Smooth muscle cell (in vitro differentiated cells): ENCODE measurements around the gene VCP. TPM values are rescaled to one million over a fixed set of nuclear protein-coding genes. Genes with fewer than 3 reads are reported as not detected.

Experiments
- DNase-seq: peaks from one replicate; lab custom pipeline; 2025; ENCODE audit not compliant: unreplicated experiment; lab: John Stamatoyannopoulos, UW
- H2AFZ ChIP-seq: fragments of 200-600 bp; sonication (generic); 2 replicates; pipeline ENCODE4 v1.6.0; 2016; ENCODE audit warnings: antibody characterized with exemption, low read depth, mild to moderate bottlenecking
- H3F3A ChIP-seq: fragments of 200-600 bp; sonication (generic); 2 replicates; pipeline ENCODE4 v1.6.0; 2017; ENCODE audit warnings: antibody characterized with exemption, low read depth
- H3K27ac ChIP-seq: fragments of 200-600 bp; sonication (generic); 2 replicates; pipeline ENCODE4 v1.5.1; 2016; ENCODE audit warnings: low read depth, mild to moderate bottlenecking
- H3K27me3 ChIP-seq: fragments of 200-600 bp; sonication (generic); 2 replicates; pipeline ENCODE4 v1.6.1; 2016; ENCODE audit warnings: low read depth, mild to moderate bottlenecking
- H3K36me3 ChIP-seq: fragments of 200-600 bp; sonication (generic); 2 replicates; pipeline ENCODE4 v1.5.1; 2016; ENCODE audit warnings: low read depth
- H3K4me1 ChIP-seq: fragments of 200-600 bp; sonication (generic); 2 replicates; pipeline ENCODE4 v1.5.1; 2016; ENCODE audit warnings: low read depth
- H3K4me2 ChIP-seq: fragments of 200-600 bp; sonication (generic); 2 replicates; pipeline ENCODE4 v1.6.0; 2016; ENCODE audit warnings: mild to moderate bottlenecking
- H3K4me3 ChIP-seq: fragments of 200-600 bp; sonication (generic); 2 replicates; pipeline ENCODE4 v1.5.1; 2016; ENCODE audit warnings: mild to moderate bottlenecking
- H3K79me2 ChIP-seq: fragments of 200-600 bp; sonication (generic); 2 replicates; pipeline ENCODE4 v1.6.0; 2016; ENCODE audit warnings: low read depth, mild to moderate bottlenecking
- H3K9ac ChIP-seq: fragments of 200-600 bp; sonication (generic); 2 replicates; pipeline ENCODE4 v1.6.0; 2016; ENCODE audit warnings: low read depth
- H3K9me3 ChIP-seq: fragments of 200-600 bp; sonication (generic); replicated peaks from 2 replicates; pipeline ENCODE4 v1.5.1; 2016; ENCODE audit warnings: low read depth
- H4K20me1 ChIP-seq: fragments of 200-600 bp; sonication (generic); 2 replicates; pipeline ENCODE4 v1.6.0; 2016; ENCODE audit warnings: low read depth
- WGBS: methylation state at CpG from one replicate; pipeline ENCODE4 v1.1.7; 2016; ENCODE audit warnings: low lambda C conversion rate; 5-methylcytosine and 5-hydroxymethylcytosine counted together
- polyA plus RNA-seq: library from polyadenylated mRNA; unstranded; fragments of >200 nt; fragmentation: Nextera tagmentation; extraction: Ambion mirVana; gene quantifications from 2 replicates; pipeline ENCODE4 v1.2.1, GENCODE V29; 2016
- total RNA-seq: library from RNA; depleted of rRNA; stranded (reverse); fragments of >200 nt; gene quantifications from 2 replicates; pipeline ENCODE4 v1.2.3, GENCODE V29; 2014
- TF ChIP-seq, protein P1 (sequence below): fragments of 200-600 bp; sonication (generic); IDR thresholded peaks from 2 replicates; pipeline ENCODE4 v1.5.1; 2017; ENCODE audit warnings: borderline replicate concordance, mild to moderate bottlenecking, antibody characterized with exemption; ENCODE audit not compliant: insufficient read depth, poor library complexity, severe bottlenecking

The VCP gene
- total and polyA plus RNA-seq, 2 experiments from 2014 or later, result 207 to 314 TPM

DNA sequence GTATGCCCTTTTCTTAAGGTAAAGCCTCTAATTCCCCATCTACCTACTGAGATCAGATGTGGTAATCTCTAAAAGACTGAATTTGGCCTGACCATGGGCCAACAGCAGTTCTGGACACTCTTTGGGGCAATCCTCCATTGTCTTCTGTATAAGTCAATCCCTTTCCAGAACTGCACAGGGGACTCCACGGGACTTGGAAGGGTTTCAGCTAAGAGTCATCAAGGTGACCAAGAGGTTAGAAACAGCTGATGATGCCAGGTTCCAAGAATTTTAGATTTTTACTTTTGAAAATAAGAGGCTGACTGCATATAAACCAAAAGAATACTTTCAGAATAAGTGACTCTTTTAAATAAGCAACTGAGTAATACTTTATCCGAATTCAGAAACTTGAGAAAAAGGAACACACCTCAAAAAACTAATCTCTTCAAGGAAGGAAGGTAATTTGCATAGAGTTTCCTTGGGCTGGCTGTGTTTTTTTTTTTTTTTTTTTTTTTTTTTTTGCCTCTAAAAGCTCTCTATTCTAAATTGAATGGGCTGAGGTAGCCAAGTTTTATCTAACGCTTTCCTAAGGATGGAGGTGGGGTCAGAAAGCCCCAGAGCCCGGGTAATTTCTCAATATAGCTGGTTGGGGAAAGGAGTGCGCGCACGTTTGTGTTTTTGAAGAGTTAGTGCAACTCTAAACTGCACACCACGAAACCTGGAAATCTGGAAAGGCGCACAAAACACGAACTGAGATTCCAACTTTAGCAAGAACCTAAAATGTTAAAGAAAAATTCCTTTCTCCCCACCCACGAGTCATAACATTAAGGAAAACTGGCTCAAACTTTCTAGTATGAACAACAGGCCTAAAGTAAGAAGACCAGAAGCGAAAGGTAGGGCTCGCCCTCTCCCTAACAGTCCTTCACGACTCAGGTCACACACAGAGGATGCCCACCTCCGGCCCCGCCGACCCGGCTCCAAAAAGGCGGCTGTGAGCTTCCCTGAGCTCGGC, 1.3 kb downstream of the VCP start:
- H4K20me1 ChIP-seq, result peaks cover 62% of the 10 kb centered on the region
- TF ChIP-seq, protein P1, sequence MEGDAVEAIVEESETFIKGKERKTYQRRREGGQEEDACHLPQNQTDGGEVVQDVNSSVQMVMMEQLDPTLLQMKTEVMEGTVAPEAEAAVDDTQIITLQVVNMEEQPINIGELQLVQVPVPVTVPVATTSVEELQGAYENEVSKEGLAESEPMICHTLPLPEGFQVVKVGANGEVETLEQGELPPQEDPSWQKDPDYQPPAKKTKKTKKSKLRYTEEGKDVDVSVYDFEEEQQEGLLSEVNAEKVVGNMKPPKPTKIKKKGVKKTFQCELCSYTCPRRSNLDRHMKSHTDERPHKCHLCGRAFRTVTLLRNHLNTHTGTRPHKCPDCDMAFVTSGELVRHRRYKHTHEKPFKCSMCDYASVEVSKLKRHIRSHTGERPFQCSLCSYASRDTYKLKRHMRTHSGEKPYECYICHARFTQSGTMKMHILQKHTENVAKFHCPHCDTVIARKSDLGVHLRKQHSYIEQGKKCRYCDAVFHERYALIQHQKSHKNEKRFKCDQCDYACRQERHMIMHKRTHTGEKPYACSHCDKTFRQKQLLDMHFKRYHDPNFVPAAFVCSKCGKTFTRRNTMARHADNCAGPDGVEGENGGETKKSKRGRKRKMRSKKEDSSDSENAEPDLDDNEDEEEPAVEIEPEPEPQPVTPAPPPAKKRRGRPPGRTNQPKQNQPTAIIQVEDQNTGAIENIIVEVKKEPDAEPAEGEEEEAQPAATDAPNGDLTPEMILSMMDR, result no peak

DNA sequence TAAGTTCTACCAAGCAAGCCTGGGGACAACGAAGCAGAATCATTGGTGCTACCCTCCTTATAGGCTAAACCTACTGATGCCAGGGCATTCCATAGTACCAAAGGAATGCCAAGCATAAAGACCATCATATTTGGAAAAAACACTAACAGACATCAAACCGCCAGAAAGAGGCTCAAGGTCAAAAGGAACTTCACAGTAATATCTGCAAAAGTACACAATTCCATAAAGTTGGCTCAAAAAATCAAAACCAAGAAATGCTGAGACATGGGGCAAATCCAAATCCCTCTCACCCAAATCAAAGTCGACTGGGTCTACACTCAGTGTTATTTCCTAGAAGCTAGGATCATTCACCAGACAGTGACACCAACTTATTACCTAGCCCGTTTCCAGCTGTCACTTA, 3.4 kb downstream of the VCP start:
- Histone ChIP-seq H2AFZ (no peak overlapping the region), H3K4me2 (peak overlapping the region; percentile 94), H3F3A (peaks cover 6% of the 10 kb centered on the region), H3K4me3 (peak overlapping the region; percentile 4), H4K20me1 (peaks cover 83% of the 10 kb centered on the region), H3K9me3 (no peaks in the 10 kb centered on the region), H3K9ac (no peak overlapping the region), H3K79me2 (peaks cover 76% of the 10 kb centered on the region), H3K27ac (no peak overlapping the region), H3K4me1 (peaks cover 22% of the 10 kb centered on the region), H3K27me3 (peaks cover 4% of the 10 kb centered on the region), H3K36me3 (peaks cover 13% of the 10 kb centered on the region)
- no peak for DNase-seq
- 91% methylated on average over 4 of the region's 4 CpGs for WGBS
- TF ChIP-seq, protein P1, result no peak

More for the DNA sequence above, 1.3 kb downstream of the VCP start:
- H3F3A ChIP-seq, result peaks cover 6% of the 10 kb centered on the region
- 3% methylated on average over 20 of the region's 20 CpGs for WGBS
- peaks cover 3% of the 10 kb centered on the region for H3K36me3 ChIP-seq
- H3K27me3 ChIP-seq, result peaks cover 4% of the 10 kb centered on the region
- H3K27ac ChIP-seq, result peak overlapping the region; percentile 100
- H3K4me2 ChIP-seq, result peak overlapping the region; percentile 94
- H2AFZ ChIP-seq, result no peak overlapping the region
- peaks cover 57% of the 10 kb centered on the region for H3K79me2 ChIP-seq
- H3K4me3 ChIP-seq, result peak overlapping the region; percentile 100
- H3K4me1 ChIP-seq, result peaks cover 22% of the 10 kb centered on the region
- H3K9ac ChIP-seq, result peak overlapping the region; percentile 100
- no peaks in the 10 kb centered on the region for H3K9me3 ChIP-seq
- DNase-seq, result no peak

DNA sequence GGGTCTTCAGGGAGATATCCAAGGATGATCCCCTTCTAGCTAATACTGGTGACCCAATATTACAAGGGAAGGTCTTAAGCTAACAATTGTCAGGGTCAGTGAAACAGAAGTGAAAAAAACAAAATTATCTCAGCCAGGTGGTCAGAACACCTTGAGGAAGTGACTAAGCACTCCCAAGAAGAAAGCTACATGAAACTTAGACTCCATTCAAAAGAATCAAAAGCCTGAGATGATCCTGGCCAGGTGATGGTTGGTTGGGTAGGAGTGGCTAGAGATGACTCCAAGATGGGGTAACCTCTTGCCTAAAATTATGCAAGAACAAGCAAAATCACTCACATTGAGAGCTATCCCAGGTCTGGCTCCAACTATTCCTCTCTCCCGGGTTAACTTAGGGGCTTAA, 5.4 kb downstream of the VCP start:
- no peak for DNase-seq
- Histone ChIP-seq H2AFZ (no peak overlapping the region), H3K36me3 (peaks cover 31% of the 10 kb centered on the region), H3F3A (peaks cover 6% of the 10 kb centered on the region), H3K4me3 (no peak overlapping the region), H3K27me3 (peaks cover under 1% of the 10 kb centered on the region), H3K9ac (no peak overlapping the region), H3K27ac (no peak overlapping the region), H3K9me3 (no peaks in the 10 kb centered on the region), H3K4me2 (no peak overlapping the region), H3K4me1 (peaks cover 18% of the 10 kb centered on the region), H4K20me1 (peaks cover 100% of the 10 kb centered on the region), H3K79me2 (peaks cover 95% of the 10 kb centered on the region)
- WGBS, result 100% methylated on average over 1 of the region's 1 CpG
- TF ChIP-seq, protein P1, result no peak
